ENCODE measurements around the gene PBX3.

The PBX3 gene

DNA sequence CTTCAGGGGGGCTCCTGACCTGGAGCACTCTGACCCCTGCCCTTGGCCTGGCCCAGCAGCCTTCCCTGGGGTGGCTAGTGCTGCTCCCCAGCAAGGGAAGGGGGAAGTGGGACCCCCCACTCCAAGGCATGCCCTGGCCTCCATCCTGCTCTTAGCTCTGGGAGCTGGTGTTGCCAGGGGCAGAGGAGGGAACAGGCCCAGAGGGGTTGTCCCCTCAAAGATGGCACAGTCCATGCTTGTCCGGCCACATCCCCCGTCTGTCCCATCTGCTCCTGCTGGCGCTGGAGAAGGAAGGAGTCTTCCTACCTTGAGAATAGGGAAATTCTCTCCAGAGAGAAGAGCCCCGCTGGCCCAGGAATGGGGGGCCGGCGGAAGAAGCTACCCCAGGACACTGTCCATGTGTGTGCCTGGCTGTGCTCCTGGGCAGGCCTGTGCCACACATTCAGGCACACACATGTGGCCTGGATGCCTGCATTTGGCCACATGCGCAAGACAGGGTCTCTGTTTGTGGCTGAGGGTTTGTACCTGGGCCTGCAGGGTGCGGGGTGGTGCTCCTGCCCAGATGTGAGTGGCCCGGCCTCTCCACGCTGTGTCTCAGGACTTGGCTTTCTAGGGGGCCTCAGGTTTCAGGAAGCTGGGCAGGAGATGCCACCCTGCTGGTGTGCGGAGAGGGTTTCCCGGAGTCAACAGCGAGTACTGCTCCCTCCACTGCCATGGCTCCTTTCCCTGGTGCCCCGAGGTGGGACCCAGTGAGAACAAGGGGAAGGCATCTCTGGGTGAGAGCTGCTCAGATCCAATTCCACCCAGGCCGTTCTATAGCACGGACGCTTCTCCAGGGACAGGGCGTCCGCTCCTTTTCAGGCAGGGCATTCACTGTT, 247.1 kb downstream of the PBX3 start:
- TF ChIP-seq ZFX (IDR thresholded peaks at IDR 0.05), result no peak
- no peak overlapping the region for H3K27ac ChIP-seq

DNA sequence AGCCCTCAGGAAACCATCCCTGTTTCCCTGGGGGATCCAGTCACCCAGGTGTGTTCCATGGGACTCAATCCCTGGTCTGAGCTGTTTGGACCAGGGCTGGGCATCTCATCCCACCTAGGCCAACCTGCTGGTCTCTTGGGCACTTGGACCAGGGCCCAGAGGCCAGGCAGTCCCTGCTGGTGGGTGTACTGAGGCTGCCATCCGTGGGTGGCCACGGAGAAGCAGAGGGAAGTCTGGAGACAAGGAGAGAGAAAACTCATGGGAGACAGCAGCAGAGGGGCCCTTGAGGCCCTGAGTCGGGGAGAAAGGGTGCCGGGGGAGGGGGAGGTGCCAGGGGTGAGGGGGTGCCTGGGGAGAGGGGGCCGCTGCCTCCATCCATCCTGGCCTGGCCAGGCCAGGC, 247.8 kb downstream of the PBX3 start:
- no peak overlapping the region for H3K27ac ChIP-seq
- no peak for TF ChIP-seq ZFX (IDR thresholded peaks at IDR 0.05)

DNA sequence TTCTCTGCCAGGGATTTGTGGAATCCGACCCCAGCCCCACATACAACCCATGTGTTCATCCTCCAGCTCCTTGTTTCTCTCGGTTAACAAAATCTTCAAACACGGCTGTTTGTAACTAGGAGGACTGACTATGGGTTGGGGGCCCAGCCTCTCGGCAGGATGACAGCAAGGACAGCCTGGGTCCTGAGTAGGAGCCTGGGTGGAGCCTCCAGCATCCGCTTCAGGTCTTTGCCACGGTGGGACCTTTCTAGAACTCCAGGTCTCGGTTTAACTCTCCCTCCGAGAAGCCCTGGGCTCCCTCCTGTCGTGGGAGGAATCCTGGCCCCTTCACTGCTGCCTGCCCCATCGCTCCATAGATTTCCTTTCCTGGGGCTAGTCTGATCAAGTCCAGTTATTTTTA, 248.5 kb downstream of the PBX3 start:
- TF ChIP-seq, protein P1, sequence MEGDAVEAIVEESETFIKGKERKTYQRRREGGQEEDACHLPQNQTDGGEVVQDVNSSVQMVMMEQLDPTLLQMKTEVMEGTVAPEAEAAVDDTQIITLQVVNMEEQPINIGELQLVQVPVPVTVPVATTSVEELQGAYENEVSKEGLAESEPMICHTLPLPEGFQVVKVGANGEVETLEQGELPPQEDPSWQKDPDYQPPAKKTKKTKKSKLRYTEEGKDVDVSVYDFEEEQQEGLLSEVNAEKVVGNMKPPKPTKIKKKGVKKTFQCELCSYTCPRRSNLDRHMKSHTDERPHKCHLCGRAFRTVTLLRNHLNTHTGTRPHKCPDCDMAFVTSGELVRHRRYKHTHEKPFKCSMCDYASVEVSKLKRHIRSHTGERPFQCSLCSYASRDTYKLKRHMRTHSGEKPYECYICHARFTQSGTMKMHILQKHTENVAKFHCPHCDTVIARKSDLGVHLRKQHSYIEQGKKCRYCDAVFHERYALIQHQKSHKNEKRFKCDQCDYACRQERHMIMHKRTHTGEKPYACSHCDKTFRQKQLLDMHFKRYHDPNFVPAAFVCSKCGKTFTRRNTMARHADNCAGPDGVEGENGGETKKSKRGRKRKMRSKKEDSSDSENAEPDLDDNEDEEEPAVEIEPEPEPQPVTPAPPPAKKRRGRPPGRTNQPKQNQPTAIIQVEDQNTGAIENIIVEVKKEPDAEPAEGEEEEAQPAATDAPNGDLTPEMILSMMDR (conservative IDR thresholded peaks at IDR 0.05), result no peak
- TF ChIP-seq ZFX (IDR thresholded peaks at IDR 0.05), result no peak
- H3K27ac ChIP-seq, result no peak overlapping the region

DNA sequence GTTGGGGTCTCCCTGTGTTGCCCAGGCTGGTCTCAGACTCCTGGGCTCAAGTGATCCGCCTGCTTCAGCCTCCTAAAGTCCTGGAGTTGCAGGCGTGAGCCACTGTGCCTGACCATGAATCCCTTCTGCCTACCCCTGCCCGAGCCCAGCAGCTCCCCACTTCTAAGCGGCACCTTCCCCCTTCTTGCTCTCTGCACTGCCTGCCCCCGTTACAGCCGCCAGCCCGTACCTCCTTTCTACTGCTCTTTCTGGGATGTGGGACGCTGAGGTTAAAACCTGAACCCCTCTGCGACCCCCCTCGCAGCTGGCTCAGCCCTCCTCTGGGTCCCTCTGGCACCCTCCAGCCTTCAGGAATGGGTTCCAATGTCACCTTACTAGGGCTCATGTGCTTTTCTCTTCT, 249.6 kb downstream of the PBX3 start:
- no peak for TF ChIP-seq ZFX (IDR thresholded peaks at IDR 0.05)
- TF ChIP-seq, protein P1 (conservative IDR thresholded peaks at IDR 0.05), result no peak
- H3K27ac ChIP-seq, result no peak overlapping the region

DNA sequence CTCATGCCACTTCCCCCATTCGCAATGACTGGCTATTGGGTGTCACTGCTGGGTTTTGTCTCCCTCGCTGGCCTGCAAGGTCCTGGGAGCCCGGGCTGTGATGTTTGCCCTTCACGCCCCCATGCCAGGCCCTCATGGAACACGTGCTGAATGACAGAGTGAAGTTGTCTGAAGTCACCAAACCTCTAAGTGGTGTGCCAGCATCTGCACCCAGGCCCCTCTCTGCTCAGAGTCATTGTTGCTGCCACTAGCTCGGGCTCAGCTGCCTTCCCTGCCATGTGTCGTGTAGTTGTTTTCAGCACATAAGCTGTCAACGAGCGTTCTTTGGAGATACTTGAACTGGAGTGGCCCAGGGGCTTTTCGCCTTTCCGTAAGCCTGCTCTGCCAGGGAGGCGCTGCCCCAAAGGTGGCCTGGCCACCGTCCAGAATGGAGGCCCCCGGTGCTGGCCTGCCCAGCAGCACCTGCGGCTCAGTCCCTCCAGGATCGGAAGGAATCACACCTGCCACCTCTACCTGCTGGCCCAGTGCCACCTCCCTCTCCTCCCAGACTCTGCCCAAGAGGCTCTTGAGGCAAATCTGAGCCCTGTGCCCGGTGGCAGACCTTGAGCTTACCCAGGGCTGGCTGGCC, 250.1 kb downstream of the PBX3 start:
- H3K27ac ChIP-seq, result no peak overlapping the region
- TF ChIP-seq, protein P1 (conservative IDR thresholded peaks at IDR 0.05), result no peak
- TF ChIP-seq ZFX (IDR thresholded peaks at IDR 0.05), result no peak

DNA sequence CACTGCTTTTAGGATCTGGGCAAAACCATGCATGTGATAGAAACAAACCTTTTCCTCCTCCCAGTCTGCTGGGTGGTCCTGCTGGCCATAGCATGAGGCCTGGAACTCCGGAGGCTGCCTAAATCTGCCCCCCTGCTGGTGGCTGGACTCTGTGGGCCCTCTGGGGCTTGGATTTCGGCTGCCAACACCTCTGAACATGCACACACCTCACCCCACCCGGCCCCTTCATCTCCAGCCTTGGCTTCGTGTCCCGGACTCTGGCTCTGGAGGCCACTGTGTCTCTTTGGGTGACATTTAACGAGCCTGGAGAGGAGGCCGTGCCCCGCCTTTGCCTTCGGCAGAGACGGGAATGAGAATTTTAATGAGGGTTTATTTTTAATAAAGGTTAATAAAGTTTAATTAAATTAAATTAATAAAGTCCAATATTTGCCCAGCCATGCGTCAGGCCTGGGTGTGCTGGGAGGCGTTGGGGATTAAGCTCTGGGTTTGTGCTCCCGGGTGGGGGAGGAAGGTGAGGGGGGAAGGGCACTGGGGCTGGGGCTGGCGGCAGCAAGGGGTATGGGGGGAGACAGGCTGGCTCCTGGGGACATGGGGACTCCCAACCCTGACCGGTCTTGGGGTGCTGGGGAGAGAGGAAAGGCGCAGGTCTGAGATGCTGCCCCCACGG, 251.8 kb downstream of the PBX3 start:
- no peak for TF ChIP-seq ZFX (IDR thresholded peaks at IDR 0.05)
- TF ChIP-seq, protein P1 (conservative IDR thresholded peaks at IDR 0.05), result no peak
- no peak overlapping the region for H3K27ac ChIP-seq

DNA sequence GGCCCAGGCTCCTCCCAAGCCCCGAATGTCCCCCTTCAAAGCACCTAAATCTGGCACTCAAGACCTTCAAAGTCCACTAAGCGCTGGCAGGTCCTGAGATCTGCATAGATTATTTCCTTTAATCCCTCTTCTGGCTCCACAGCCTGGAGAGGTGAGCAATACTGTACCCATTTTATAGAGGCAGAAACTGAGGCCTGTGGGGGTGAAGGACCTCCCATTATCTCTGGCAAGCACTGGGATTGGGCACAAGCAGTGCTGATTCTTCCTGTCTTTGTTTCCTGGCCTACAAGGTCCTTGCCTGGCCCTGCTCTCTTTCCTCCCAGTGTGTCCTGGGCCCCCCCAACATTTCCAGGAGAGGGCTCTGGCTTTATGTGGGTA, 252.3 kb downstream of the PBX3 start:
- no peak overlapping the region for H3K27ac ChIP-seq
- TF ChIP-seq, protein P1 (conservative IDR thresholded peaks at IDR 0.05), result no peak
- no peak for TF ChIP-seq ZFX (IDR thresholded peaks at IDR 0.05)

DNA sequence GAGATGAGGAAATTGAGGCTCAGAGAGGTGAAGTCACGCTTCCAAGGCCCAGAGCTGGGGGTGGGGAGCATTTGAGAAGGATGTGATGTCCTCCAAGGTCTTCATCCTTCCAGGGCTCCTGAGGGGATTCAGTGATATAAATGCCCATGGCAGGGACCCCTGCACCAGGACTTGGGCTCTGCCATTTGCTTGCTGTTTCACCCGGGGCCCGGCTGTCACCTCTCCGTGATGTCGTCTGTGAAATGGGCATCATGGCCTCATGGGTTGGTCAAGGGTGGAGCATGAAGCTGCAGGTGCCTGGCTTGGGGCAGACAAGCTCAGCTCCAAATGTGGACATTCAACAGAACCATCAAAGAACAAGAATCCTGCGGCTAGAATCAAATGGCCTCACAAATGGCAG, 253.1 kb downstream of the PBX3 start:
- no peak overlapping the region for H3K27ac ChIP-seq
- TF ChIP-seq, protein P1 (conservative IDR thresholded peaks at IDR 0.05), result no peak
- no peak for TF ChIP-seq ZFX (IDR thresholded peaks at IDR 0.05)

Data from C4-2B (cell line).